Activated CD4-positive, CD25-positive, alpha-beta regulatory T cell treated with anti-CD3 and anti-CD28 coated beads, Interleukin-2, amount 50 U/mL, for 16 hours (primary cell): ENCODE measurements around the gene MIR17HG.
"Not testable (repeated sequence)": the region's sequence is repeated elsewhere in the genome, so short reads cannot be mapped to it uniquely, and the experiment has no call there.

Experiments used
- DNase-seq: peaks from one replicate; pipeline ENCODE4 v3.0.0-alpha.2; 2020; ENCODE audit warnings: low read depth, low spot score

The MIR17HG gene

GRCh38 chr13:91347996-91348905 is 764 bp downstream of the MIR17HG start:
- DNase-seq, result peak; percentile 48

- DNase-seq, result peak; percentile 84
These were observed 1.5 kb downstream of the MIR17HG start for GRCh38 chr13:91348906-91349435.

GRCh38 chr13:91349992-91350911 is 2.8 kb downstream of the MIR17HG start:
- DNase-seq, result no peak

DNA sequence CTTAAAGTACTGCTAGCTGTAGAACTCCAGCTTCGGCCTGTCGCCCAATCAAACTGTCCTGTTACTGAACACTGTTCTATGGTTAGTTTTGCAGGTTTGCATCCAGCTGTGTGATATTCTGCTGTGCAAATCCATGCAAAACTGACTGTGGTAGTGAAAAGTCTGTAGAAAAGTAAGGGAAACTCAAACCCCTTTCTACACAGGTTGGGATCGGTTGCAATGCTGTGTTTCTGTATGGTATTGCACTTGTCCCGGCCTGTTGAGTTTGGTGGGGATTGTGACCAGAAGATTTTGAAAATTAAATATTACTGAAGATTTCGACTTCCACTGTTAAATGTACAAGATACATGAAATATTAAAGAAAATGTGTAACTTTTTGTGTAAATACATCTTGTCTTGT is 3.6 kb downstream of the MIR17HG start:
- DNase-seq, result no peak

GRCh38 chr13:91351980-91352379 is 4.5 kb downstream of the MIR17HG start:
- no peak for DNase-seq

DNA sequence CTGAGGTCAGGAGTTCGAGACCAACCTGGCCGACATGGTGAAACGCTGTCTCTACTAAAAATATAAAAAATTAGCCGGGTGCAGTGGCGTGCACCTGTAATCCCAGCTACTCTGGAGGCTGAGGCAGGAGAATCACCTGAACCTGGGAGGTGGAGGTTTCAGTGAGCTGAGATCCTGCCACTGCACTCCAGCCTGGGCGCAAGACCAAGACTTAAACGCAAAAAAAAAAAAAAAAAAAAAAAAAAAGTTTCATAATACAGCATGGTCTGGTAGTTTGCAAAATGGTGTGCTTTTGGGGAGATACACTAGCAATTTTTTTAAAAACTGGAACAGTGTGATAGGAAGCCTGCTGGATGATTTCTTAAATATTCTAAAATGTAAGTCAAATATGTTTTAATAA is 5.4 kb downstream of the MIR17HG start:
- DNase-seq, result not testable (repeated sequence)

GRCh38 chr13:91353494-91353893 is 6.0 kb downstream of the MIR17HG start:
- DNase-seq, result no peak

GRCh38 chr13:91355099-91355825 is 7.8 kb downstream of the MIR17HG start:
- no peak for DNase-seq

DNA sequence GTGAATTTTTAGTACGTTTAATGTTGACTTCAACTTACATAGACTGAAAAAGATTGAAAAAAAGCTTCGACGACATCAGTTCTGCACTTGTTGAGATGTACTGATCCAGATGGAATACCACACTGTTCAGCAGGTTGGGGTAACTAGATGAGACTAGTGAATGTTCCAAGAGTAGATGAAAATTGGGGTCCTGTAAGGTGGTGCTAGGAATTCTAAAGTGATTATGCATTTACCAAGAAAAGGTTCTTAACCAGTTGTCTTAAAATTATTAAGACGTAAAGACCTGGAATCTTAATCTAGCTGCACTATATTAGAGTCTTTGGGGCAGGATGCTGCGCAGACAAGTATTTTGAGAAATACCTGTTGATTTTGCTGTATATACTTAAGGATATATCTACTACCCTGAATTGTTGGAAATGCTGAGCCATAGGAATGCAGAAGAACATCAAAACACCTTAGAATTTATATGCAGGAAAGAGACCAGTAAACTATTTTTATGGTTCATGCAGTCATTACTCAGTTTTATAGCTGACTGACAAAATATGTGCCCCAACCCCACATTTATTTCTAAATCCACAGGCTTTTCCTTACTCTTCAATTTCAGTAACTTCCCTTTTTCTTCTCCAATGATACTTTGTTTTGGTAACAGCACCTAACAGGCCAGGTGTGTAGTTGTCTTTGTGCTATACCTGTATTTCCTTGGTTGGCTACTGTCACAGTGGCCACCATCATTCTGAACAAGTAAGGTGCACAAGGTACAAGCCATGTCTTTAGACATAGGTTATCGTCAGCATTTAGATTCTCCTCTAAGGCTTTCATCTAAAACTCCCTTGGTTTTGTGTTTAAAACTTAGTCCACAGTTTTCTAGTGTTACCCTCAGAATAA is 8.6 kb downstream of the MIR17HG start:
- no peak for DNase-seq

DNA sequence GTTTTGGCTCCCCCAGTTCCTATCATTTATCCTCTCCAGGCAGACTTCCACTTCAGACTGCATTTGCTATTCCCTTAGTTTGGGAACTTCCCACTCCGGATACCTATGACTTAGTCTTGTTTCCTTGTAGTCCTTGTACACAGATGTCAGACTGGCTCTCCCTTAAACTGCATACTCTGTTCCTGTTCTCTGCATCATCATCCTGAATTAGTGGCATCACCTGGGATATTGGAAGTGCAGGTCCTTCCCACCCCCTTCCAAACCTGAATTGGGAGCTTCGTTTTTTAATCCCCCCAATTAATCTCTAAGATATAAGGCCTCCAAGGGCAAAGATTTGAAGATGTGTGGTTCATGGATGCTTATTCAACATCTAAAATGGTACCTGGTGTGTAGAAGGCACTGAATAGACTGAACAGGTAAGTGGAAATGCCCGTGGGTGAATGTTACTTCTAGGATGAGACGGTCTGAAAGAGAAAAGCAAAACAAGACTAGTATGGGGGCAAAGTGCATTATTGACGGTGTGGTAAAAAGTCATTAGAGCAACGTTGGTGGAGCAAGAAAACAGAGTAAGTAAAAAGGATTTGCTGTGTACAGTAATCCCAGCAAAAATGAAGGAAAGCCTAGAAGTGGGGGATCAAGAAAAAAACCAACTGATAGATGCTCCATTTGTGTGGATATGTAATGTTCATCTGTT is 9.6 kb downstream of the MIR17HG start:
- no peak for DNase-seq

- no peak for DNase-seq
These were observed 10.3 kb downstream of the MIR17HG start for GRCh38 chr13:91357613-91358386.

DNA sequence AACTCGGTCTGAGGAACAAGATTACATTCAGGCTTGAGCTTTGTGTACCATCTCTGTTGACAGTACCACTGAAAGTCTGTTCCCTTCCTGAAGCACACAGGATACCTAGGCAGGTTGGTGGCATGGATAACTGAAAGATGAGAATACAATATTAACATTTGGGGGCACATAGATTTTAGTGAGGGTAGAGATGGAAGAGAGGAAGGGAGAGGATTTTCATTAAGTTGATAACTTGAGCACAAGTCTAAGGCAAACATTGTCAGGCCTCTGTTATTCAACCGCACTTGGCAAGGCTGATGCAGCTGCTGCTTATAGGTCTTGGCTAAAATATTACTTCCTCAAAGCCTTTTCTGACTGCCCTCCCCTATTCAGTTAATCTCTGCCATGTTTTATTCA is 10.9 kb downstream of the MIR17HG start:
- no peak for DNase-seq

- no peak for DNase-seq
These were observed 11.6 kb downstream of the MIR17HG start for GRCh38 chr13:91359111-91359510.

DNA sequence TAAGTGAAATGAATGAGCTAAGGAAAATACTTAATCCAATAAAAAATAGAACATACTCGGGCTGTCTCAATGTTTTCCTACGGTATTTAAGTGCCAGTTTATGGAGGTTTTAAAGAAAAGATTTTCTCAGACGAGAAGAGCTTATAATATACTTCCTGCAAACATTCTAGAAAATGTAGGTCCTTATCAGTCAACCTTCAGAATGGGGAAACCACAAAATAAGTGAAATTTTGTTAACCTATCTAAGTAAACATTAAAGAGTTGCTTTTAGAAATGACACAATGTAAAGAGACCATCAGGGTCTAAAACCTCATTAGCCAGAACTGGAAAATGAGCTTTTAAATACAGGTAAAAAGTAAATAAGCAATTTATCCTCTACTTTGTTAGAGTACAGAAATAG is 12.1 kb downstream of the MIR17HG start:
- DNase-seq, result no peak

DNA sequence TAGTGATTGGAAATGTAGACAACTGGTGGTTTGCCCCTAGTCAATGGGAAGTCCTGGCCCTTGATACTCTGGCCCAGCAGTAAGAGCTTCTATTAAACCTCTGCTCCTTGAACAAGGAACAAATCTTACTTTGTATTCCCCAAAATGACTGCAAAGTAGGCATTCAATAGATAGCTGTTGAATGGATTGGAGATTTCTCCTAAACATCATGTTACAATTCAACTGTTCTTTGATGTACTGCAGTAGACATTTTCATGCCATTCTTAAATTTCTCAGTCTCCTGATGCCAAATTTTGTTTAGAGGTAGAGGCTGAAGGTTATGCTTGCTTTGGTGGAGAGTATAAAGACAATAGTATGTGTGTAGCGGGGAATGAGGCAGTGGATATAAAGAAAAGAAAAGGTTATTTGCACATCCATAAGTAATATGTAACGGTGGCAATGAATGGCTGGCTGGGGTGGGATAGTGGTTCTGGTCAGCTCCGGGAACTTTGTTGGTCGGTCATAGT is 12.8 kb downstream of the MIR17HG start:
- no peak for DNase-seq

- DNase-seq, result no peak
These were observed 14.3 kb downstream of the MIR17HG start for GRCh38 chr13:91361755-91362271.

DNA sequence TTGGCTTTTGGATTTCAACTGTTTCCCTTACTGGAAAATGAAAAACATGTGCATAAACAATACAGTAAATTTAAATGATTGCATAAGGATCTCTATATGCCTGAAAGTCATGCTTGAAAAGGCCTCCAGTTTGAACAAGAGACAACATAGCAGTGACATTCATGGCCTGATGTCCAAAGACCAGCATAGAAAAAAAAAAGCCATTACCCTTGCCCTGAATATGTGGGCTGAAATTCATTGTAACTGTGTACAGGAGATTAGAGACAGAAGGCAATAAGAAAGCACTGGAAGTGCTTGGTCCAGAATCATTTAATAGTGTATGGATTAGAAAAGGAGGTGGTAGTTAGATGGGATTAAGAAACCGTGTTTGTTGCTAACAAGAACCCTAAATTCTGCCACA is 15.4 kb downstream of the MIR17HG start:
- DNase-seq, result no peak

DNA sequence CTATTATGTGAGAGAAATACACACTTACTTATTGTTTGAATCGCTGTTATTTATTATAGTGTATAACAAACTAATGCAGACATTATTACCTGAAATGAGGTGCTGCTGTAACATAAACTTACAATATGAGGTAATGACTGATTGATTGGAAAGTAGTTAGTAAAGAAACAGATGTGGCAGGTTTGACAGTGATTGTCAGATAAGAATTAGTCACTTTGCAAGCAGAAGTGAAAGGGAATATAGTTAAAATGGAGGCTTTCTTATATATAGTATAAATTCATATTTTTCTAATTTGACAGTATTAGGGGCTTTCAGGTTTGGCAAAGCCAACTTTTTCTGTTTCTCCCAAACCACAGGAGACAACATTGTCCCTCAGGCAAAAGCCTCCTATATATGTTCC is 20.6 kb downstream of the MIR17HG start:
- no peak for DNase-seq
